Tibial nerve (tissue), 4 donors: Measurements from ENCODE around the gene CACNA1A. TPM values are rescaled to one million over a fixed set of nuclear protein-coding genes. Genes with fewer than 3 reads are reported as not detected.
A peak's percentile ranks its signal among the peaks of the same experiment; 100 is the strongest.
"Not testable (repeated sequence)": the region's sequence is repeated elsewhere in the genome, so short reads cannot be mapped to it uniquely, and the experiment has no call there.

Experiments used
- DNase-seq, 2 donors: peaks; one replicate each; pipeline ENCODE4 v3.0.0-alpha.2; 2019; ENCODE audit warnings: low spot score in 2 of 2
- H3K27ac ChIP-seq, 4 donors: fragments of 200-600 bp; sonication (generic) in 3 of 4; one replicate each; pipeline ENCODE4 v1.5.1; 2017 to 2019; ENCODE audit warnings: mild to moderate bottlenecking in 1 of 4
- H3K27me3 ChIP-seq, 2 donors: fragments of 200-600 bp; sonication (generic) in 1 of 2; one replicate each; pipeline versions ENCODE4 v1.5.1 to v1.6.0; 2017 to 2019
- H3K36me3 ChIP-seq, 3 donors: fragments of 200-600 bp; sonication (generic); one replicate each; pipeline ENCODE4 v1.5.1; 2018 to 2019
- H3K4me1 ChIP-seq, 4 donors: fragments of 200-600 bp; sonication (generic) in 3 of 4; one replicate each; pipeline ENCODE4 v1.5.1; 2017 to 2019
- H3K4me3 ChIP-seq, 4 donors: fragments of 200-600 bp; sonication (generic) in 3 of 4; one replicate each; pipeline ENCODE4 v1.5.1; 2017 to 2019; ENCODE audit warnings: mild to moderate bottlenecking in 1 of 4, moderate library complexity in 1 of 4
- H3K9me3 ChIP-seq, 4 donors: fragments of 200-600 bp; sonication (generic) in 3 of 4; one replicate each; pipeline ENCODE4 v1.5.1; 2017 to 2019
- CTCF ChIP-seq, 5 experiments: fragments of 200-600 bp in 3 of 5; fragments of 450-650 bp in 2 of 5; sonication (generic) in 3 of 5; IDR thresholded peaks; one replicate each; pipeline ENCODE4 v1.5.1; 2016 to 2019; ENCODE audit warnings: antibody characterized with exemption in 5 of 5, mild to moderate bottlenecking in 3 of 5, moderate library complexity in 2 of 5
- EP300 ChIP-seq, 2 donors: sonication (generic); formaldehyde crosslinking; IDR thresholded peaks; one replicate each; pipeline ENCODE4 v1.6.1; 2017; ENCODE audit warnings: antibody characterized with exemption in 2 of 2, mild to moderate bottlenecking in 1 of 2
- POLR2A ChIP-seq, 2 donors: fragments of 450-650 bp; IDR thresholded peaks; one replicate each; pipeline ENCODE4 v1.6.1; 2017; ENCODE audit warnings: antibody characterized with exemption in 2 of 2, mild to moderate bottlenecking in 2 of 2, moderate library complexity in 2 of 2
- WGBS, 2 donors: methylation state at CpG; one replicate each; pipeline ENCODE4 v1.1.5; 2018; 5-methylcytosine and 5-hydroxymethylcytosine counted together
- total RNA-seq, 4 donors: library from RNA; depleted of rRNA; stranded (reverse); fragments of >200 nt; gene quantifications; one replicate each; pipeline ENCODE4 v1.1.0, GENCODE V29; 2016

Gene CACNA1A
- total RNA-seq, 4 donors from 2014 or later = 4.0 to 10.2 (median 9.3) TPM

GRCh38 chr19:13207846-13208671, 298.2 kb downstream of the CACNA1A start:
- H3K27me3 ChIP-seq = no peaks in the 10 kb centered on the region
- WGBS, 2 donors = 0 to 2% methylated on average over 36 to 39 of the region's 39 CpGs
- no peaks in the 10 kb centered on the region for H3K36me3 ChIP-seq
- DNase-seq = peak; percentile 35 to 73
- H3K4me1 ChIP-seq = peaks cover 0 to 28% (median 11%) of the 10 kb centered on the region in 4 donors
- peak overlapping the region; percentile 54 to 84 (median 80) for H3K27ac ChIP-seq
- no peaks in the 10 kb centered on the region for H3K9me3 ChIP-seq
- TF ChIP-seq CTCF (IDR thresholded peaks at IDR 0.05) (no peak), POLR2A (IDR thresholded peaks at IDR 0.05) (no peak), EP300 (IDR thresholded peaks at IDR 0.05) (peak in 1 of 2 donors; percentile 19)
- peak overlapping the region; percentile 39 to 60 (median 52) for H3K4me3 ChIP-seq

GRCh38 chr19:13207237-13207845, 298.9 kb downstream of the CACNA1A start:
- WGBS, 2 donors = 2 to 82% methylated on average over 11 to 55 of the region's 79 CpGs
- TF ChIP-seq POLR2A (IDR thresholded peaks at IDR 0.05) (no peak), EP300 (IDR thresholded peaks at IDR 0.05) (no peak), CTCF (IDR thresholded peaks at IDR 0.05) (no peak)
- Histone ChIP-seq H3K27ac (peak overlapping the region; percentile 35 to 84 (median 80)), H3K9me3 (no peaks in the 10 kb centered on the region), H3K4me1 (peaks cover 0 to 28% (median 11%) of the 10 kb centered on the region in 4 donors), H3K27me3 (no peaks in the 10 kb centered on the region), H3K36me3 (no peaks in the 10 kb centered on the region), H3K4me3 (peak overlapping the region; percentile 39 to 60 (median 52))
- no peak for DNase-seq

- Histone ChIP-seq H3K36me3 (no peaks in the 10 kb centered on the region), H3K27ac (peak overlapping the region in 3 of 4 donors; percentile 79 to 84 (median 82)), H3K4me3 (no peak overlapping the region), H3K9me3 (no peaks in the 10 kb centered on the region), H3K27me3 (no peaks in the 10 kb centered on the region), H3K4me1 (peaks cover 0 to 28% (median 11%) of the 10 kb centered on the region in 4 donors)
- DNase-seq = no peak
- WGBS, 2 donors = 51 to 57% methylated on average over 5 of the region's 5 CpGs
- TF ChIP-seq CTCF (IDR thresholded peaks at IDR 0.05) = no peak
- no peak for TF ChIP-seq POLR2A (IDR thresholded peaks at IDR 0.05)
- no peak for TF ChIP-seq EP300 (IDR thresholded peaks at IDR 0.05)
Measured at GRCh38 chr19:13206587-13206986, 299.7 kb downstream of the CACNA1A start.

GRCh38 chr19:13202112-13202511, 304.2 kb downstream of the CACNA1A start:
- not testable (repeated sequence) for H3K27me3 ChIP-seq, H3K9me3 ChIP-seq, H3K27ac ChIP-seq, H3K4me3 ChIP-seq, H3K4me1 ChIP-seq, DNase-seq, H3K36me3 ChIP-seq
- 90 to 93% methylated on average over 7 of the region's 7 CpGs for WGBS, 2 donors

GRCh38 chr19:13198634-13199033, 307.6 kb downstream of the CACNA1A start:
- no peak for DNase-seq
- Histone ChIP-seq H3K4me1 (no peaks in the 10 kb centered on the region), H3K9me3 (no peaks in the 10 kb centered on the region), H3K27ac (no peak overlapping the region), H3K36me3 (no peaks in the 10 kb centered on the region), H3K27me3 (no peaks in the 10 kb centered on the region), H3K4me3 (no peak overlapping the region)
- TF ChIP-seq CTCF (IDR thresholded peaks at IDR 0.05) (no peak), POLR2A (IDR thresholded peaks at IDR 0.05) (no peak), EP300 (IDR thresholded peaks at IDR 0.05) (no peak)
- 81 to 82% methylated on average over 14 to 18 of the region's 18 CpGs for WGBS, 2 donors
